ENCODE results near the gene CTXN2. TPM values are rescaled to one million over a fixed set of nuclear protein-coding genes. Genes with fewer than 3 reads are reported as not detected.

Gene CTXN2
- total and polyA plus RNA-seq, 2 of the 4 experiments (the other 2 are of a cell fraction): not detected

GRCh38 chr15:48177766-48178647 is 13.5 kb upstream of the CTXN2 start, which contains the start of gene MYEF2:
Gene MYEF2 (minus strand): TSS chr15:48178295. CDS start chr15:48178237, 58 bp downstream.
- H3K9me3 ChIP-seq (ENCODE audit: control insufficient read depth, insufficient read depth, low read length): no peaks in the 10 kb centered on the region
- TF ChIP-seq MAZ (IDR thresholded peaks at IDR 0.05; ENCODE audit: borderline replicate concordance, low read depth, low read length) (no peak), FOS (IDR thresholded peaks at IDR 0.05; ENCODE audit: low read depth, low read length) (no peak), CHD1 (IDR thresholded peaks at IDR 0.05; ENCODE audit: low read depth, low read length) (no peak), RAD21 (IDR thresholded peaks at IDR 0.05; ENCODE audit: low read length) (no peak)
- TF ChIP-seq, protein P1, sequence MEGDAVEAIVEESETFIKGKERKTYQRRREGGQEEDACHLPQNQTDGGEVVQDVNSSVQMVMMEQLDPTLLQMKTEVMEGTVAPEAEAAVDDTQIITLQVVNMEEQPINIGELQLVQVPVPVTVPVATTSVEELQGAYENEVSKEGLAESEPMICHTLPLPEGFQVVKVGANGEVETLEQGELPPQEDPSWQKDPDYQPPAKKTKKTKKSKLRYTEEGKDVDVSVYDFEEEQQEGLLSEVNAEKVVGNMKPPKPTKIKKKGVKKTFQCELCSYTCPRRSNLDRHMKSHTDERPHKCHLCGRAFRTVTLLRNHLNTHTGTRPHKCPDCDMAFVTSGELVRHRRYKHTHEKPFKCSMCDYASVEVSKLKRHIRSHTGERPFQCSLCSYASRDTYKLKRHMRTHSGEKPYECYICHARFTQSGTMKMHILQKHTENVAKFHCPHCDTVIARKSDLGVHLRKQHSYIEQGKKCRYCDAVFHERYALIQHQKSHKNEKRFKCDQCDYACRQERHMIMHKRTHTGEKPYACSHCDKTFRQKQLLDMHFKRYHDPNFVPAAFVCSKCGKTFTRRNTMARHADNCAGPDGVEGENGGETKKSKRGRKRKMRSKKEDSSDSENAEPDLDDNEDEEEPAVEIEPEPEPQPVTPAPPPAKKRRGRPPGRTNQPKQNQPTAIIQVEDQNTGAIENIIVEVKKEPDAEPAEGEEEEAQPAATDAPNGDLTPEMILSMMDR (conservative IDR thresholded peaks at IDR 0.05; ENCODE audit: low read depth, low read length): no peak
- no peak within 1 kb of the TSS for H3K18ac ChIP-seq (ENCODE audit: low read depth, low read length)
- no peaks in the 10 kb centered on the region for H3K9me1 ChIP-seq (ENCODE audit: insufficient read depth, low read length)
- WGBS, 2 experiments (ENCODE audit: extremely low coverage in 2 of 2, insufficient read length in 1 of 2): 1% methylated on average over 25 of the region's 71 CpGs; no CpG with 5 or more reads in 1 of the 2 experiments
- peak within 1 kb of the TSS; percentile 60; the same call in 1 of the 3 replicates for H2BK15ac ChIP-seq (ENCODE audit: low read depth, low read length)
- H3K4me2 ChIP-seq (ENCODE audit: low read depth, low read length): peak within 1 kb of the TSS; percentile 89
- H2AK9ac ChIP-seq (replicated peaks; ENCODE audit: low read depth, low read length, poor library complexity): peak within 1 kb of the TSS; percentile 70
- H2AFZ ChIP-seq (replicated peaks; ENCODE audit: low read length, poor library complexity): peak within 1 kb of the TSS; percentile 94
- 0 out of 2 replicates have a peak within 1 kb of the TSS, but pooled peaks have one; percentile 43 for H4K91ac ChIP-seq (ENCODE audit: insufficient read depth, low read depth, low read length)
- dilution Hi-C loops (cut with HindIII; ENCODE audit: low sequenced_read_pairs, unreplicated experiment) (no loop called here), in situ Hi-C loops (cut with MboI; ENCODE audit: low sequenced_read_pairs) (no loop called here), intact Hi-C loops (cut with micrococcal nuclease) (no loop called here)
- peak within 1 kb of the TSS; percentile 93 for H3K4me3 ChIP-seq (ENCODE audit: insufficient read depth, low read depth, low read length)
- H2BK5ac ChIP-seq (ENCODE audit: low read depth, low read length, poor library complexity, severe bottlenecking): peak within 1 kb of the TSS; percentile 70
- ATAC-seq (ENCODE audit: low read depth): peak; percentile 94
- 0 out of 2 replicates have a peak, but pooled peaks cover 2% of the 10 kb centered on the region for H3K27me3 ChIP-seq (ENCODE audit: control insufficient read depth, insufficient read depth, low read length)
- no peak within 1 kb of the TSS for H2AK5ac ChIP-seq (ENCODE audit: low read depth, low read length)
- ChIA-PET POLR2A (ENCODE audit: unreplicated experiment) (no interaction called here), CTCF (interaction anchor here (0.7 kb wide), 2 partner anchors 37 to 1049 kb away, joined by 3 read pairs; no protein-coding TSS in a partner anchor)
- H3K4ac ChIP-seq (ENCODE audit: low read depth, low read length): no peak within 1 kb of the TSS
- no peaks in the 10 kb centered on the region for H4K20me1 ChIP-seq (ENCODE audit: insufficient read depth, low read length)
- H2BK20ac ChIP-seq (ENCODE audit: low read depth, low read length): no peak within 1 kb of the TSS
- no peak within 1 kb of the TSS for H3K14ac ChIP-seq (replicated peaks; ENCODE audit: low read depth, low read length)
- H3K23ac ChIP-seq (ENCODE audit: low read depth, low read length): peak within 1 kb of the TSS; percentile 22; the same call in 1 of the 2 replicates
- H4K5ac ChIP-seq (ENCODE audit: low read depth, low read length): no peak within 1 kb of the TSS
- H3K9ac ChIP-seq (ENCODE audit: low read depth, low read length): peak within 1 kb of the TSS; percentile 52; the same call in 1 of the 2 replicates
- no peaks in the 10 kb centered on the region; the same call in 1 of the 2 replicates for H3K4me1 ChIP-seq (ENCODE audit: control insufficient read depth, insufficient read depth, low read length)
- BruUV-seq (replicated peaks): no TSS peak
- DNase-seq: peak; percentile 67
- peak within 1 kb of the TSS; percentile 44 to 85 for H4K8ac ChIP-seq (ENCODE audit: low read depth in 2 of 2, low read length in 2 of 2)
- H3K27ac ChIP-seq (ENCODE audit: insufficient read depth, low read length): peak within 1 kb of the TSS; percentile 20; the same call in 1 of the 2 replicates
- H3K36me3 ChIP-seq (ENCODE audit: control insufficient read depth, insufficient read depth, low read length): no peaks in the 10 kb centered on the region
- peaks cover 11 to 15% of the 10 kb centered on the region in 2 experiments for H3K79me1 ChIP-seq (ENCODE audit: low read depth in 1 of 2, low read length in 2 of 2)
- no peak within 1 kb of the TSS for H2BK120ac ChIP-seq (ENCODE audit: low read depth, low read length)
- H3K56ac ChIP-seq (ENCODE audit: extremely low read depth, insufficient read depth, low read length): 0 out of 2 replicates have a peak within 1 kb of the TSS, but pooled peaks have one; percentile 6

Measured in IMR-90 (cell line).